CD4-positive, alpha-beta T cell (primary cell): Measurements from ENCODE around the gene PTTG1IP2. TPM values are rescaled to one million over a fixed set of nuclear protein-coding genes. Genes with fewer than 3 reads are reported as not detected.

Experiments
- ATAC-seq: fragments of 200-7000 bp; cut with Tn5 transposase; one replicate; pipeline ENCODE4 v1.10.0; 2022; ENCODE audit warnings: mild to moderate bottlenecking; ENCODE audit not compliant: poor library complexity
- CTCF ChIA-PET: fragments of 350-600 bp; sonication (Branson Sonifier 250); formaldehyde crosslinking; loops from one replicate; lab custom pipeline; 2021; ENCODE audit warnings: antibody characterized with exemption, inconsistent platforms; lab: Charles Lee
- POLR2A ChIA-PET: fragments of 350-600 bp; sonication (Branson Sonifier 250); formaldehyde crosslinking; loops from one replicate; lab custom pipeline; 2021; ENCODE audit warnings: antibody characterized with exemption, inconsistent platforms; lab: Charles Lee
- DNase-seq, 14 experiments: peaks; one replicate each; pipeline ENCODE4 v3.0.0-alpha.2; 2013 to 2020; ENCODE audit warnings: mixed read lengths in 2 of 14
- H3K27ac ChIP-seq, 2 donors: one replicate each; pipeline versions ENCODE4 v1.5.1 to v1.7.0; 2013; ENCODE audit warnings: low read length in 2 of 2, low read depth in 1 of 2, mild to moderate bottlenecking in 1 of 2
- H3K27me3 ChIP-seq, 2 experiments: 1 replicate in 1 of 2; 2 replicates in 1 of 2; pipeline versions ENCODE4 v1.6.1 to v1.7.0; 2013; ENCODE audit warnings: low read length in 2 of 2, control low read depth in 1 of 2, mild to moderate bottlenecking in 1 of 2, moderate library complexity in 1 of 2; ENCODE audit not compliant: insufficient read depth in 2 of 2, control insufficient read depth in 1 of 2
- H3K36me3 ChIP-seq: one replicate; pipeline ENCODE4 v1.6.1; 2013; ENCODE audit warnings: low read length, control low read depth; ENCODE audit not compliant: insufficient read depth
- H3K4me1 ChIP-seq: one replicate; pipeline ENCODE4 v1.6.1; 2013; ENCODE audit warnings: low read length, control low read depth; ENCODE audit not compliant: insufficient read depth
- H3K4me3 ChIP-seq: one replicate; pipeline ENCODE4 v1.5.1; 2013; ENCODE audit warnings: mild to moderate bottlenecking, low read length, moderate library complexity
- H3K9me3 ChIP-seq, 2 experiments: 1 replicate in 1 of 2; 2 replicates in 1 of 2; pipeline versions ENCODE4 v1.6.1 to v1.7.0; 2013; ENCODE audit warnings: low read length in 2 of 2, mild to moderate bottlenecking in 2 of 2, control low read depth in 1 of 2, moderate library complexity in 1 of 2; ENCODE audit not compliant: control insufficient read depth in 1 of 2, insufficient read depth in 1 of 2
- H3K27ac Mint-ChIP-seq: one replicate; pipeline ENCODE4 v1.8.0; 2020; ENCODE audit warnings: mixed read lengths
- H3K27me3 Mint-ChIP-seq: one replicate; pipeline ENCODE4 v1.8.0; 2021; ENCODE audit warnings: mixed read lengths
- H3K36me3 Mint-ChIP-seq: one replicate; pipeline ENCODE4 v1.8.0; 2021; ENCODE audit warnings: low read depth, mixed read lengths
- H3K4me1 Mint-ChIP-seq: one replicate; pipeline ENCODE4 v1.8.0; 2021; ENCODE audit warnings: low read depth, mixed read lengths
- H3K4me3 Mint-ChIP-seq: one replicate; pipeline ENCODE4 v1.8.0; 2020; ENCODE audit warnings: mild to moderate bottlenecking, mixed read lengths
- H3K9me3 Mint-ChIP-seq: one replicate; pipeline ENCODE4 v1.8.0; 2020; ENCODE audit warnings: mixed read lengths
- intact Hi-C, 2 experiments: fragments of 100-400 bp; cut with DNase I in 1 of 2; cut with micrococcal nuclease in 1 of 2; formaldehyde crosslinking; loops; one replicate each; pipeline versions ENCODE4 v1.15.1 to v1.9.0; 2023 to 2025; cut with DNase I, micrococcal nuclease
- polyA plus RNA-seq, 2 donors: library from polyadenylated mRNA; unstranded; fragments of 120-200 nt; gene quantifications; one replicate each; pipeline ENCODE4 v1.2.1, GENCODE V29; 2013
- total RNA-seq, 174 experiments: library from RNA in 2 of 174; stranded (reverse) in 2 of 174; gene quantifications; one replicate each; pipeline ENCODE4 v1.2.3 and lab custom pipeline; 2021 to 2026
- TF ChIP-seq, protein P1 (sequence below): fragments of 200-600 bp; IDR thresholded peaks from one replicate; pipeline ENCODE4 v1.8.0; 2022; ENCODE audit warnings: antibody characterized with exemption, mild to moderate bottlenecking

PTTG1IP2 gene
- total RNA-seq: not detected
- polyA plus RNA-seq (2013, experiment 1 of 2): not detected
- not detected for polyA plus RNA-seq (2013, experiment 2 of 2)
- 0 reads per million in 172 experiments for total RNA-seq (lab: John Stamatoyannopoulos, UW)

DNA sequence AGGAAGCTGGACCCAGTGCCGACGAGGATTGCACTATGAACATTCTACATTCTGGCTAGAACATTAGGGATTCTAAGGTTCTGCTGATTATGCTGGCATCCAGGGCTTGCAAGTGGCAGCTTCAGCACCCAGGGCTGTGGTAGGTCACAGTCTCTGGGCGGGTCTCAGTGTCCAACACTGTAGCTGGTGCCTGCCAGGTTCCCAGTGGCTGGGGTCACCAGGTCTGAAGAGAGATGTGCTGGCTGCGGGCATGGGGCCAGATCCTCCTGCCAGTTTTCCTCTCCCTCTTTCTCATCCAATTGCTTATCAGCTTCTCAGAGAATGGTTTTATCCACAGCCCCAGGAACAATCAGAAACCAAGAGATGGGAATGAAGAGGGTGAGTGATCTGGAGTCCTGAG, at the start of gene PTTG1IP2:
PTTG1IP2 (plus strand) TSS at position 86 of the 400 bp plus-strand sequence; CDS start at position 234, 148 bp downstream.
- peaks cover 7% of the 10 kb centered on the region for H3K9me3 Mint-ChIP-seq
- Histone ChIP-seq H3K4me1 (no peaks in the 10 kb centered on the region), H3K4me3 (no peak within 1 kb of the TSS), H3K36me3 (no peaks in the 10 kb centered on the region), H3K27ac (no peak within 1 kb of the TSS), H3K9me3 (peaks cover 0 to 1% of the 10 kb centered on the region in 2 experiments), H3K27me3 (peaks cover 0 to 3% of the 10 kb centered on the region in 2 experiments)
- no peak within 1 kb of the TSS for H3K27ac Mint-ChIP-seq
- H3K4me1 Mint-ChIP-seq: no peaks in the 10 kb centered on the region
- ATAC-seq: no peak
- ChIA-PET POLR2A (no interaction called here), CTCF (no interaction called here)
- peaks cover 18% of the 10 kb centered on the region for H3K27me3 Mint-ChIP-seq
- TF ChIP-seq, protein P1, sequence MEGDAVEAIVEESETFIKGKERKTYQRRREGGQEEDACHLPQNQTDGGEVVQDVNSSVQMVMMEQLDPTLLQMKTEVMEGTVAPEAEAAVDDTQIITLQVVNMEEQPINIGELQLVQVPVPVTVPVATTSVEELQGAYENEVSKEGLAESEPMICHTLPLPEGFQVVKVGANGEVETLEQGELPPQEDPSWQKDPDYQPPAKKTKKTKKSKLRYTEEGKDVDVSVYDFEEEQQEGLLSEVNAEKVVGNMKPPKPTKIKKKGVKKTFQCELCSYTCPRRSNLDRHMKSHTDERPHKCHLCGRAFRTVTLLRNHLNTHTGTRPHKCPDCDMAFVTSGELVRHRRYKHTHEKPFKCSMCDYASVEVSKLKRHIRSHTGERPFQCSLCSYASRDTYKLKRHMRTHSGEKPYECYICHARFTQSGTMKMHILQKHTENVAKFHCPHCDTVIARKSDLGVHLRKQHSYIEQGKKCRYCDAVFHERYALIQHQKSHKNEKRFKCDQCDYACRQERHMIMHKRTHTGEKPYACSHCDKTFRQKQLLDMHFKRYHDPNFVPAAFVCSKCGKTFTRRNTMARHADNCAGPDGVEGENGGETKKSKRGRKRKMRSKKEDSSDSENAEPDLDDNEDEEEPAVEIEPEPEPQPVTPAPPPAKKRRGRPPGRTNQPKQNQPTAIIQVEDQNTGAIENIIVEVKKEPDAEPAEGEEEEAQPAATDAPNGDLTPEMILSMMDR: no peak
- H3K36me3 Mint-ChIP-seq: peaks cover 14% of the 10 kb centered on the region
- DNase-seq: no peak
- intact Hi-C loops: no loop called here
- H3K4me3 Mint-ChIP-seq: no peak within 1 kb of the TSS

DNA sequence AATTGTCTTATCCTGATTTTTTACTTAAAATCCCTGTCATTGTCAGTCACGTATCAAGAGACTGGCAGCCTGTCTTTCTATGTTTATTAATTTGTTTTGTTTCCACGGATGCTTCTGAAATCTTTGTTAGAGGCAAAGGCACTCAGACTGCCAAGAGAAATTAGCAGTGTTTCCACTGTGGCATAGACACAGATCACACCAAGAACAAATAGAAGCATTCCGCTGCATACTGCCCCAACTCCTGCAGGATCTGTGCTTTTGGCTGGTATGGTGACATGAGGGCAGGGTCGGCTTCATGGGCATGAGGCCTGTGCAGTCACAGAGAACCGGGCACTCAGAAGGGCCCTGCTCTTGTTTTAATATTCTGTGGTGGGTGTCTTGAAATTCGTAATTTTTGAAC, 47.8 kb upstream of the PTTG1IP2 start:
- TF ChIP-seq, protein P1: no peak
- ATAC-seq (no peak), DNase-seq (no peak)
- Mint-ChIP-seq H3K27ac (no peak overlapping the region), H3K4me3 (no peak overlapping the region), H3K27me3 (no peaks in the 10 kb centered on the region), H3K4me1 (no peaks in the 10 kb centered on the region), H3K36me3 (no peaks in the 10 kb centered on the region), H3K9me3 (no peaks in the 10 kb centered on the region)
- no peaks in the 10 kb centered on the region for H3K36me3 ChIP-seq
- H3K4me1 ChIP-seq: no peaks in the 10 kb centered on the region
- H3K27me3 ChIP-seq: no peaks in the 10 kb centered on the region
- POLR2A ChIA-PET: no interaction called here
- H3K4me3 ChIP-seq: no peak overlapping the region
- CTCF ChIA-PET: no interaction called here
- H3K9me3 ChIP-seq: no peaks in the 10 kb centered on the region
- intact Hi-C loops: no loop called here
- H3K27ac ChIP-seq: no peak overlapping the region

DNA sequence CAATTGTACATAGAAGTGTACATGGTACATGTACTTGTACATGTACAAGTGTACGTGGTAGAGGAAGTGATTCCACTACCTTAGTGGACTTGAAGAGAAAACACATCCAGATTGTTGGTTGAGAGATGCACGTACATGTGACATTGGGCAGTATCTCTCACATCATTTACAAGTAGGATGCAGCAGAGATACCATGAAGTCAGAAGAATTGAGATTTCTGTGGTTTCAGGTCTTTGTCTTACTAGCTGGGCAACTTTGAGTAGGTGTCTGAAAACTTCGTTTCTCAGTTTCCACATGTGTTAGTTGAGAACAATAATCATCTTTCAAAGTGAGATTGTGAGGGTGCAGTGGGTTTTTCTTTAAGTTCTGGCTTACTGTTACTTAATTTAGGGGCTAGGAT, 44.7 kb upstream of the PTTG1IP2 start:
- DNase-seq: no peak
- Histone ChIP-seq H3K36me3 (no peaks in the 10 kb centered on the region), H3K9me3 (no peaks in the 10 kb centered on the region), H3K4me1 (no peaks in the 10 kb centered on the region), H3K4me3 (no peak overlapping the region), H3K27me3 (no peaks in the 10 kb centered on the region), H3K27ac (no peak overlapping the region)
- ATAC-seq: no peak
- H3K4me1 Mint-ChIP-seq: no peaks in the 10 kb centered on the region
- peaks cover 6% of the 10 kb centered on the region for H3K27me3 Mint-ChIP-seq
- intact Hi-C loops: loop anchor here in 1 of 2 experiments (5.0 kb wide), 2 partner anchors 112 to 1877 kb away; no protein-coding TSS in a partner anchor
- H3K36me3 Mint-ChIP-seq: no peaks in the 10 kb centered on the region
- POLR2A ChIA-PET: no interaction called here
- TF ChIP-seq, protein P1: no peak
- H3K27ac Mint-ChIP-seq: no peak overlapping the region
- CTCF ChIA-PET: interaction anchor here (1.6 kb wide), 1 partner anchor 112 kb away, joined by 3 read pairs; no protein-coding TSS in a partner anchor
- no peak overlapping the region for H3K4me3 Mint-ChIP-seq
- H3K9me3 Mint-ChIP-seq: no peaks in the 10 kb centered on the region
